Adrenal gland (tissue), 5 donors: ENCODE results near the gene PRKN.

Experiments used
- POLR2A ChIP-seq, 2 donors: fragments of 450-650 bp; IDR thresholded peaks; one replicate each; pipeline ENCODE4 v1.6.1; 2017; ENCODE audit warnings: antibody characterized with exemption in 2 of 2, mild to moderate bottlenecking in 2 of 2, moderate library complexity in 1 of 2
- TF ChIP-seq, protein P1 (sequence below), 6 experiments: fragments of 450-650 bp in 4 of 6; fragments of 200-600 bp in 2 of 6; sonication (generic) in 1 of 6; IDR thresholded peaks; 1 replicate in 5 of 6; 2 replicates in 1 of 6; pipeline versions ENCODE4 v1.5.1 to v1.8.0; 2016 to 2021; ENCODE audit warnings: antibody characterized with exemption in 6 of 6, mild to moderate bottlenecking in 2 of 6, moderate library complexity in 1 of 6
- donor health status: DM: no; HTN: no; CAD: no.

DNA sequence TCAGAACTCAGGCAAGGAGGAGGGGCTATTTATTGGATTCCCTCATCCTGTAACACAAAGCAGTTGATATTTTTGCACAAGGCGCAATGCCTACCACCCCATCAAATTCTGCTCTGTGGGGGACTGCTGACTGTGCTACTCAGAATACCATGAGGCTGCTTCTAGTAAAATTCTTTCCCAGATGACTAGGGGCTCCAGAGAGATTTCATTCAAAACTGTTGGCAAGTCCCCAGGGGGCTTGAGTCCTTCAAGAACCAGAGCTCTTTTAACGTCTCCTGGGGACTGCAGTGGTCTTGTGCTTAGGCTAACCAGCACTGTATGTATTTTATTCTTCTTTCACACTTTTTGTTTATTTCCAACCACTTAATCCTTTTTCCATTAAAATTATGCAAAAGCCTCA lies 1087.8 kb downstream of the PRKN start:
- TF ChIP-seq POLR2A (IDR thresholded peaks at IDR 0.05): no peak
- TF ChIP-seq, protein P1, sequence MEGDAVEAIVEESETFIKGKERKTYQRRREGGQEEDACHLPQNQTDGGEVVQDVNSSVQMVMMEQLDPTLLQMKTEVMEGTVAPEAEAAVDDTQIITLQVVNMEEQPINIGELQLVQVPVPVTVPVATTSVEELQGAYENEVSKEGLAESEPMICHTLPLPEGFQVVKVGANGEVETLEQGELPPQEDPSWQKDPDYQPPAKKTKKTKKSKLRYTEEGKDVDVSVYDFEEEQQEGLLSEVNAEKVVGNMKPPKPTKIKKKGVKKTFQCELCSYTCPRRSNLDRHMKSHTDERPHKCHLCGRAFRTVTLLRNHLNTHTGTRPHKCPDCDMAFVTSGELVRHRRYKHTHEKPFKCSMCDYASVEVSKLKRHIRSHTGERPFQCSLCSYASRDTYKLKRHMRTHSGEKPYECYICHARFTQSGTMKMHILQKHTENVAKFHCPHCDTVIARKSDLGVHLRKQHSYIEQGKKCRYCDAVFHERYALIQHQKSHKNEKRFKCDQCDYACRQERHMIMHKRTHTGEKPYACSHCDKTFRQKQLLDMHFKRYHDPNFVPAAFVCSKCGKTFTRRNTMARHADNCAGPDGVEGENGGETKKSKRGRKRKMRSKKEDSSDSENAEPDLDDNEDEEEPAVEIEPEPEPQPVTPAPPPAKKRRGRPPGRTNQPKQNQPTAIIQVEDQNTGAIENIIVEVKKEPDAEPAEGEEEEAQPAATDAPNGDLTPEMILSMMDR (IDR thresholded peaks at IDR 0.05): no peak
